ENCODE data around the gene MKX. TPM values are rescaled to one million over a fixed set of nuclear protein-coding genes. Genes with fewer than 3 reads are reported as not detected.

MKX gene
- total and polyA plus RNA-seq, 2 donors (not counting 3 experiments of a cell fraction or from before 2014, with no cell fraction given) = not detected

- dilution Hi-C loops (cut with MboI; ENCODE audit: extremely low pct_ligation_motif_present, low sequenced_read_pairs) (no loop called here), intact Hi-C loops (cut with micrococcal nuclease) (no loop called here)
- no peaks in the 10 kb centered on the region for H3K79me2 ChIP-seq (ENCODE audit: control insufficient read depth, insufficient read depth, low read length)
- H3K9me3 ChIP-seq (replicated peaks; ENCODE audit: control insufficient read depth, insufficient read depth, low read length) = no peaks in the 10 kb centered on the region
- no peak overlapping the region for H2AFZ ChIP-seq (ENCODE audit: low read depth, low read length)
- H3K4me1 ChIP-seq (ENCODE audit: control insufficient read depth, extremely low read depth, insufficient read depth, low read length) = no peaks in the 10 kb centered on the region
- no peak overlapping the region for H3K4me2 ChIP-seq (ENCODE audit: insufficient read depth, low read length)
- CTCF ChIA-PET = interaction anchor here (0.6 to 1.4 kb wide), 4 partner anchors 11 to 139 kb away, joined by 3 to 4 read pairs (median 4); no protein-coding TSS in a partner anchor
- FAIRE-seq (no peak), DNase-seq (ENCODE audit: low read depth, low spot score) (no peak)
- no peaks in the 10 kb centered on the region for H3K36me3 ChIP-seq (ENCODE audit: control insufficient read depth in 2 of 2, extremely low read depth in 1 of 2, insufficient read depth in 2 of 2, low read length in 2 of 2)
- no peak overlapping the region for H3K9ac ChIP-seq (replicated peaks; ENCODE audit: extremely low read depth, insufficient read depth, low read length)
- H3K4me3 ChIP-seq (replicated peaks in 1 of 3; ENCODE audit: insufficient read depth in 1 of 3, low read depth in 1 of 3, low read length in 3 of 3) = no peak overlapping the region
- H4K20me1 ChIP-seq (replicated peaks; ENCODE audit: control insufficient read depth, extremely low read depth, insufficient read depth, low read length) = no peaks in the 10 kb centered on the region
- H3K9me1 ChIP-seq (replicated peaks; ENCODE audit: control insufficient read depth, extremely low read depth, insufficient read depth, low read length) = no peaks in the 10 kb centered on the region
- no peak overlapping the region for H3K27ac ChIP-seq (ENCODE audit: insufficient read depth, low read depth, low read length)
- BruUV-seq (replicated peaks) = no TSS peak
- POLR2A ChIA-PET = no interaction called here
- H3K27me3 ChIP-seq (ENCODE audit: control insufficient read depth in 2 of 2, insufficient read depth in 2 of 2, low read length in 2 of 2) = peaks cover 0 to 3% of the 10 kb centered on the region in 2 experiments
- TF ChIP-seq FOS (IDR thresholded peaks at IDR 0.05; ENCODE audit: borderline replicate concordance, insufficient read depth, low read length) = no peak
Measured at GRCh38 chr10:27680691-27681605, 64.7 kb downstream of the MKX start.

DNA sequence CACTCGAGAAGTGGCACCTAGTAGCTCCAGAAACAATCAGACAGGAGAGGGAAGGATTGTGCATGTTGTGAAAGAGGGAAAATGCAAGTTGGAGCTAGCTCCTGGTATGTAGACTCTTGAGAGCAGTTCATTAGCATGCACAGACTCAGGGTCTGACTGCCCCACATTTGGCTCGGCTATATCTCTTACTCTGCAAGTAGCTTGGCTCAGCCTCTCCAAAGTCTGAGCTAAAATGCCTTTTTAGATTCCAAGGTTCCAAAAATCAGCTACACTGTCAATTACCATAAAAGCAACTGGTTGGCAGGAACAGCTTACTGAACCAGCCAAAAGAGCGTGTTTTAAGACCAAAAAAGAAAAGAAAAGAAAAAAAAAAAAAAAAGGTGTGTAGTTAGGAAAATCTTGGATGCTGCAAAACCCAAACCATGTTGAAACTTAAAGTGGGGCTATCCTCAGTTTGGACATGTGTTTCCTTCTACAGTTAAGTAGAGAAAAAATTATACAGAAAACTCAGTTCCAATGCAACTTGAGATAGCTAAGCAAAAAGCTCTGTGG is 65.5 kb downstream of the MKX start:
- no peak for FAIRE-seq
- BruUV-seq (replicated peaks) = no TSS peak
- Histone ChIP-seq H3K4me1 (ENCODE audit: control insufficient read depth, extremely low read depth, insufficient read depth, low read length) (no peaks in the 10 kb centered on the region), H3K4me3 (replicated peaks in 1 of 3; ENCODE audit: insufficient read depth in 1 of 3, low read depth in 1 of 3, low read length in 3 of 3) (no peak overlapping the region), H4K20me1 (replicated peaks; ENCODE audit: control insufficient read depth, extremely low read depth, insufficient read depth, low read length) (no peaks in the 10 kb centered on the region), H3K9ac (replicated peaks; ENCODE audit: extremely low read depth, insufficient read depth, low read length) (no peak overlapping the region), H3K27me3 (ENCODE audit: control insufficient read depth in 2 of 2, insufficient read depth in 2 of 2, low read length in 2 of 2) (peaks cover 0 to 3% of the 10 kb centered on the region in 2 experiments), H3K9me1 (replicated peaks; ENCODE audit: control insufficient read depth, extremely low read depth, insufficient read depth, low read length) (no peaks in the 10 kb centered on the region), H2AFZ (ENCODE audit: low read depth, low read length) (no peak overlapping the region), H3K79me2 (ENCODE audit: control insufficient read depth, insufficient read depth, low read length) (no peaks in the 10 kb centered on the region), H3K4me2 (ENCODE audit: insufficient read depth, low read length) (no peak overlapping the region), H3K36me3 (ENCODE audit: control insufficient read depth in 2 of 2, extremely low read depth in 1 of 2, insufficient read depth in 2 of 2, low read length in 2 of 2) (no peaks in the 10 kb centered on the region), H3K27ac (ENCODE audit: insufficient read depth, low read depth, low read length) (no peak overlapping the region), H3K9me3 (replicated peaks; ENCODE audit: control insufficient read depth, insufficient read depth, low read length) (no peaks in the 10 kb centered on the region)
- intact Hi-C loops (cut with micrococcal nuclease) = no loop called here
- CTCF ChIA-PET = interaction anchor here (0.9 to 1.4 kb wide), 3 partner anchors 8 to 561 kb away, joined by 3 to 4 read pairs (median 4); no protein-coding TSS in a partner anchor
- DNase-seq (ENCODE audit: low read depth, low spot score) = no peak
- POLR2A ChIA-PET = no interaction called here
- TF ChIP-seq EZH2 (IDR thresholded peaks at IDR 0.05; ENCODE audit: borderline replicate concordance, low read depth, low read length, severe bottlenecking) = no peak
- TF ChIP-seq POLR2A (IDR thresholded peaks at IDR 0.05; ENCODE audit: low read depth, low read length) = no peak
- TF ChIP-seq, protein P1, sequence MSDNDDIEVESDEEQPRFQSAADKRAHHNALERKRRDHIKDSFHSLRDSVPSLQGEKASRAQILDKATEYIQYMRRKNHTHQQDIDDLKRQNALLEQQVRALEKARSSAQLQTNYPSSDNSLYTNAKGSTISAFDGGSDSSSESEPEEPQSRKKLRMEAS (IDR thresholded peaks at IDR 0.05; ENCODE audit: insufficient read depth, insufficient read length) = no peak
- no peak for TF ChIP-seq MYC (IDR thresholded peaks at IDR 0.05; ENCODE audit: low read depth, low read length)
- TF ChIP-seq FOS (IDR thresholded peaks at IDR 0.05; ENCODE audit: borderline replicate concordance, insufficient read depth, low read length) = no peak
- TF ChIP-seq GATA2 (IDR thresholded peaks at IDR 0.05; ENCODE audit: insufficient read depth, insufficient read length, low read depth, low read length) = no peak
- no peak for TF ChIP-seq POLR2AphosphoS5 (IDR thresholded peaks at IDR 0.05; ENCODE audit: insufficient read depth, low read depth, low read length)
- dilution Hi-C loops (cut with MboI; ENCODE audit: extremely low pct_ligation_motif_present, low sequenced_read_pairs) = no loop called here

Data from endothelial cell of umbilical vein (primary cell).